HepG2 (cell line): ENCODE measurements around the gene MSI2. TPM values are rescaled to one million over a fixed set of nuclear protein-coding genes. Genes with fewer than 3 reads are reported as not detected.
A peak's percentile ranks its signal among the peaks of the same experiment; 100 is the strongest.

Source experiments
- BCL6 ChIP-seq: IDR thresholded peaks from 2 replicates; pipeline ENCODE4 v1.6.1; 2016; ENCODE audit warnings: missing genetic modification reagents, missing compliant biosample characterization
- CAMTA2 ChIP-seq: sonication (generic); formaldehyde crosslinking; IDR thresholded peaks from 2 replicates; pipeline ENCODE4 v1.4.0; 2020; ENCODE audit warnings: mild to moderate bottlenecking, missing genetic modification reagents, borderline replicate concordance
- CREB3 ChIP-seq: sonication (generic); formaldehyde crosslinking; IDR thresholded peaks from 2 replicates; pipeline ENCODE4 v1.5.0; 2020; ENCODE audit warnings: missing genetic modification reagents
- FOXA1 ChIP-seq, 2 experiments: fragments of 450-650 bp in 1 of 2; sonication (generic) in 1 of 2; formaldehyde crosslinking in 1 of 2; IDR thresholded peaks; 2 replicates each; pipeline versions ENCODE4 v1.4.0 to v1.6.1; 2016 to 2020; ENCODE audit warnings: missing genetic modification reagents in 1 of 2
- GLMP ChIP-seq: sonication (generic); formaldehyde crosslinking; IDR thresholded peaks from 2 replicates; pipeline ENCODE4 v1.9.0; 2021; ENCODE audit warnings: missing genetic modification reagents, mild to moderate bottlenecking, borderline replicate concordance
- IRX3 ChIP-seq: sonication (generic); formaldehyde crosslinking; IDR thresholded peaks from 2 replicates; pipeline ENCODE4 v1.8.1; 2023; ENCODE audit warnings: mild to moderate bottlenecking, low read depth, missing genetic modification reagents, borderline replicate concordance
- LBX2 ChIP-seq: sonication (generic); formaldehyde crosslinking; IDR thresholded peaks from 2 replicates; pipeline ENCODE4 v1.5.0; 2020; ENCODE audit warnings: missing genetic modification reagents, mild to moderate bottlenecking, borderline replicate concordance
- MAF1 ChIP-seq: sonication (generic); formaldehyde crosslinking; IDR thresholded peaks from 2 replicates; pipeline ENCODE4 v1.5.0; 2020; ENCODE audit warnings: missing genetic modification reagents, borderline replicate concordance
- NFYB ChIP-seq: sonication (generic); formaldehyde crosslinking; IDR thresholded peaks from 2 replicates; pipeline ENCODE4 v1.4.0; 2020; ENCODE audit warnings: missing genetic modification reagents
- POGZ ChIP-seq: sonication (generic); formaldehyde crosslinking; IDR thresholded peaks from 2 replicates; pipeline ENCODE4 v1.4.0; 2020; ENCODE audit warnings: mild to moderate bottlenecking, missing genetic modification reagents
- SMYD3 ChIP-seq: sonication (generic); formaldehyde crosslinking; IDR thresholded peaks from 2 replicates; pipeline ENCODE4 v1.8.1; 2023; ENCODE audit warnings: mild to moderate bottlenecking, missing genetic modification reagents
- SNAPC5 ChIP-seq: sonication (generic); formaldehyde crosslinking; IDR thresholded peaks from 2 replicates; pipeline ENCODE4 v1.8.1; 2023; ENCODE audit warnings: mild to moderate bottlenecking, missing genetic modification reagents, borderline replicate concordance
- THRA ChIP-seq: sonication (generic); formaldehyde crosslinking; IDR thresholded peaks from 2 replicates; pipeline ENCODE4 v1.4.0; 2020; ENCODE audit warnings: missing genetic modification reagents, borderline replicate concordance
- TP53 ChIP-seq: sonication (generic); formaldehyde crosslinking; conservative IDR thresholded peaks from 2 replicates; pipeline ENCODE4 v1.4.0; 2020; ENCODE audit warnings: missing genetic modification reagents
- ZBTB2 ChIP-seq: sonication (generic); formaldehyde crosslinking; IDR thresholded peaks from 2 replicates; pipeline ENCODE4 v1.8.0; 2022; ENCODE audit warnings: low read depth, missing genetic modification reagents
- ZBTB7A ChIP-seq: sonication (generic); formaldehyde crosslinking; IDR thresholded peaks from 2 replicates; pipeline ENCODE4 v1.8.0; 2022; ENCODE audit warnings: mild to moderate bottlenecking, missing genetic modification reagents
- ZFP90 ChIP-seq: sonication (generic); formaldehyde crosslinking; IDR thresholded peaks from 2 replicates; pipeline ENCODE4 v1.8.0; 2022; ENCODE audit warnings: missing genetic modification reagents, mild to moderate bottlenecking, inconsistent platforms, borderline replicate concordance
- ZNF121 ChIP-seq: sonication (generic); formaldehyde crosslinking; IDR thresholded peaks from 2 replicates; pipeline ENCODE4 v1.5.0; 2020; ENCODE audit warnings: mild to moderate bottlenecking, missing genetic modification reagents
- ZNF282 ChIP-seq: fragments of 450-650 bp; IDR thresholded peaks from 2 replicates; pipeline ENCODE4 v1.6.1; 2018; ENCODE audit not compliant: partially characterized antibody
- ZNF329 ChIP-seq: sonication (generic); formaldehyde crosslinking; IDR thresholded peaks from 2 replicates; pipeline ENCODE4 v1.9.0; 2021; ENCODE audit warnings: low read depth, mild to moderate bottlenecking, missing genetic modification reagents
- ZNF33A ChIP-seq: sonication (generic); formaldehyde crosslinking; IDR thresholded peaks from 2 replicates; pipeline ENCODE4 v1.5.1; 2020; ENCODE audit warnings: missing genetic modification reagents, mild to moderate bottlenecking, moderate library complexity, borderline replicate concordance
- ZNF34 ChIP-seq: sonication (generic); formaldehyde crosslinking; IDR thresholded peaks from 2 replicates; pipeline ENCODE4 v1.4.0; 2020; ENCODE audit warnings: mild to moderate bottlenecking, missing genetic modification reagents, borderline replicate concordance
- ZNF563 ChIP-seq: sonication (generic); formaldehyde crosslinking; IDR thresholded peaks from 2 replicates; pipeline ENCODE4 v1.8.0; 2022; ENCODE audit warnings: mild to moderate bottlenecking, moderate library complexity, missing genetic modification reagents
- ZNF772 ChIP-seq: sonication (generic); formaldehyde crosslinking; IDR thresholded peaks from 2 replicates; pipeline ENCODE4 v1.5.0; 2020; ENCODE audit warnings: mild to moderate bottlenecking, missing genetic modification reagents
- ZSCAN12 ChIP-seq: sonication (generic); formaldehyde crosslinking; IDR thresholded peaks from 2 replicates; pipeline ENCODE4 v1.9.0; 2021; ENCODE audit warnings: mild to moderate bottlenecking, missing genetic modification reagents
- polyA plus RNA-seq, 8 experiments: library from polyadenylated mRNA; depleted of rRNA in 3 of 8; stranded (reverse) in 7 of 8; unstranded in 1 of 8; fragments of >200 nt; fragmentation: Illumina TruSeq in 4 of 8; extraction: Trizol in 4 of 8; gene quantifications; 2 replicates each; pipeline versions ENCODE4 v1.2.1 to v1.2.3, GENCODE V29; 2011 to 2016; ENCODE audit warnings: low read depth in 4 of 8, missing spikeins in 1 of 8, mixed read lengths in 1 of 8; ENCODE audit not compliant: insufficient read depth in 1 of 8
- total RNA-seq, 5 experiments: library from RNA; depleted of rRNA; stranded (reverse); fragments of >200 nt; fragmentation: Illumina TruSeq; extraction: Trizol; gene quantifications; 2 replicates each; pipeline ENCODE4 v1.2.3, GENCODE V29; 2016; ENCODE audit warnings: low read depth in 1 of 5

Gene MSI2
- total and polyA plus RNA-seq, 2 of the 13 experiments (the other 11 are each of a cell fraction or from before 2014, with no cell fraction given): 77.5 to 78.4 TPM

GRCh38 chr17:57440522-57441269 lies 184.4 kb downstream of the MSI2 start (continued):
- no peak for TF ChIP-seq THRA (CRISPR knock-in tag)
- TF ChIP-seq ZNF772 (CRISPR knock-in tag): no peak
- TF ChIP-seq TP53 (CRISPR knock-in tag): no peak
- no peak for TF ChIP-seq SNAPC5 (CRISPR knock-in tag)
- no peak for TF ChIP-seq GLMP (CRISPR knock-in tag)
- no peak for TF ChIP-seq ZSCAN12
- TF ChIP-seq ZNF329: no peak
- TF ChIP-seq ZNF33A (CRISPR knock-in tag): no peak
- TF ChIP-seq ZNF563 (CRISPR knock-in tag): no peak
- no peak for TF ChIP-seq LBX2 (CRISPR knock-in tag)
- no peak for TF ChIP-seq CREB3 (CRISPR knock-in tag)
- no peak for TF ChIP-seq IRX3 (CRISPR knock-in tag)
- TF ChIP-seq POGZ: 0 out of 2 replicates have a peak, but pooled peaks have one; percentile 24
- TF ChIP-seq ZFP90 (CRISPR knock-in tag): peak; percentile 68; the same call in 1 of the 2 replicates
- TF ChIP-seq MAF1 (CRISPR knock-in tag): no peak
- no peak for TF ChIP-seq CAMTA2 (CRISPR knock-in tag)
- no peak for TF ChIP-seq NFYB (CRISPR knock-in tag)
- no peak for TF ChIP-seq ZBTB7A (CRISPR knock-in tag)
- no peak for TF ChIP-seq ZNF121 (CRISPR knock-in tag)
- no peak for TF ChIP-seq ZBTB2 (CRISPR knock-in tag)
- no peak for TF ChIP-seq BCL6 (CRISPR knock-in tag)
- no peak; the same call in 1 of the 2 replicates for TF ChIP-seq SMYD3 (CRISPR knock-in tag)
- TF ChIP-seq FOXA1 (IDR thresholded peaks at IDR 0.05): no peak
- peak; percentile 2; the same call in 1 of the 2 replicates for TF ChIP-seq FOXA1 (CRISPR knock-in tag; IDR thresholded peaks at IDR 0.05)
- no peak for TF ChIP-seq ZNF282
- TF ChIP-seq ZNF34 (CRISPR knock-in tag): no peak
